ENCODE data around the gene COPG2.
"Not testable (repeated sequence)": the region's sequence is repeated elsewhere in the genome, so short reads cannot be mapped to it uniquely, and the experiment has no call there.

Gene COPG2

GRCh38 chr7:130649004-130649790 is 19.4 kb downstream of the COPG2 start:
- no peak for DNase-seq

- DNase-seq, result no peak
These were observed 20.0 kb downstream of the COPG2 start for GRCh38 chr7:130648580-130648979.

- DNase-seq, result no peak
These were observed 26.2 kb downstream of the COPG2 start for GRCh38 chr7:130642383-130642782.

- DNase-seq, result no peak
These were observed 27.1 kb downstream of the COPG2 start for GRCh38 chr7:130641497-130641896.

GRCh38 chr7:130641040-130641439 is 27.5 kb downstream of the COPG2 start:
- DNase-seq, result no peak

- no peak for DNase-seq
These were observed 29.2 kb downstream of the COPG2 start for GRCh38 chr7:130639388-130639787.

GRCh38 chr7:130632111-130632510 is 36.4 kb downstream of the COPG2 start:
- DNase-seq, result no peak

GRCh38 chr7:130628901-130629300 is 39.6 kb downstream of the COPG2 start:
- no peak for DNase-seq

GRCh38 chr7:130627775-130628174 is 40.8 kb downstream of the COPG2 start:
- no peak for DNase-seq

- DNase-seq, result no peak
These were observed 45.7 kb downstream of the COPG2 start for GRCh38 chr7:130622866-130623265.

GRCh38 chr7:130615583-130615982 is 53.0 kb downstream of the COPG2 start:
- no peak for DNase-seq

- no peak for DNase-seq
These were observed 54.1 kb downstream of the COPG2 start for GRCh38 chr7:130614449-130614848.

GRCh38 chr7:130611218-130611617 is 57.3 kb downstream of the COPG2 start:
- DNase-seq, result no peak

GRCh38 chr7:130607066-130607465 is 61.5 kb downstream of the COPG2 start:
- not testable (repeated sequence) for DNase-seq

GRCh38 chr7:130606161-130606560 is 62.4 kb downstream of the COPG2 start:
- no peak for DNase-seq

GRCh38 chr7:130598056-130598455 is 70.5 kb downstream of the COPG2 start:
- no peak for DNase-seq

GRCh38 chr7:130595986-130596385 is 72.6 kb downstream of the COPG2 start:
- DNase-seq, result no peak

GRCh38 chr7:130593033-130593432 is 75.5 kb downstream of the COPG2 start:
- no peak for DNase-seq

GRCh38 chr7:130591464-130591863 is 77.1 kb downstream of the COPG2 start:
- not testable (repeated sequence) for DNase-seq

GRCh38 chr7:130585932-130586331 is 82.6 kb downstream of the COPG2 start:
- DNase-seq, result not testable (repeated sequence)

- not testable (repeated sequence) for DNase-seq
These were observed 93.4 kb downstream of the COPG2 start for GRCh38 chr7:130575110-130575509.

GRCh38 chr7:130570144-130570543 is 98.4 kb downstream of the COPG2 start:
- DNase-seq, result not testable (repeated sequence)

GRCh38 chr7:130566898-130567280 is 101.7 kb downstream of the COPG2 start:
- no peak for DNase-seq

- DNase-seq, result no peak
These were observed 102.2 kb downstream of the COPG2 start for GRCh38 chr7:130566168-130566897.

Data from activated naive CD4-positive, alpha-beta T cell (primary cell).